HG03066 (cell line): Measurements from ENCODE around the gene MVK.

Experiments
- ATAC-seq: cut with Tn5 transposase; IDR thresholded peaks from one replicate; pipeline ENCODE4 v1.9.1; 2021; ENCODE audit warnings: low read depth; ENCODE audit not compliant: unreplicated experiment

Gene MVK

GRCh38 chr12:109544955-109545531 is 28.6 kb upstream of the MVK start:
- no peak for ATAC-seq

DNA sequence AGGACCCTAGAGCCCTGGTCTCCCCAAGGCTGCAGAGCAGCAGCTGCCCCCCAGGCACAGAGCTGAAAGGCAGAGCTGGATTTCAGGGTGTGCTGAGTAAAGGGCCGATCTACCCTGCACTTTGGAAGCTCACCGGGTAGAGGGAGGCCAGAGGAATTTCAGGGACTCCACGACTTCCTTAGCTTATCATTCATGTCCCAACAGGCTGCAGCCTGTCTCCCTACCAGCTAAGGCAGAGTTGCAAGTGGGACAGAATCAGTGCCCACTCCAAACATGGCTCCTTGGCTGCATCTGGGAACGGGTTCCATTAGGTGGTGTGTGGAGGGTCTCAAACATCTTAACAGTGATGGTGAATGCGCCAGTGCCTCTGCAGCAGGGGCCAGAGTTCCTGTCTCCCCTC is 27.8 kb upstream of the MVK start:
- ATAC-seq = no peak

GRCh38 chr12:109547286-109547685 is 26.3 kb upstream of the MVK start:
- ATAC-seq = no peak

- no peak for ATAC-seq
Measured at GRCh38 chr12:109548258-109548657, 25.3 kb upstream of the MVK start.

DNA sequence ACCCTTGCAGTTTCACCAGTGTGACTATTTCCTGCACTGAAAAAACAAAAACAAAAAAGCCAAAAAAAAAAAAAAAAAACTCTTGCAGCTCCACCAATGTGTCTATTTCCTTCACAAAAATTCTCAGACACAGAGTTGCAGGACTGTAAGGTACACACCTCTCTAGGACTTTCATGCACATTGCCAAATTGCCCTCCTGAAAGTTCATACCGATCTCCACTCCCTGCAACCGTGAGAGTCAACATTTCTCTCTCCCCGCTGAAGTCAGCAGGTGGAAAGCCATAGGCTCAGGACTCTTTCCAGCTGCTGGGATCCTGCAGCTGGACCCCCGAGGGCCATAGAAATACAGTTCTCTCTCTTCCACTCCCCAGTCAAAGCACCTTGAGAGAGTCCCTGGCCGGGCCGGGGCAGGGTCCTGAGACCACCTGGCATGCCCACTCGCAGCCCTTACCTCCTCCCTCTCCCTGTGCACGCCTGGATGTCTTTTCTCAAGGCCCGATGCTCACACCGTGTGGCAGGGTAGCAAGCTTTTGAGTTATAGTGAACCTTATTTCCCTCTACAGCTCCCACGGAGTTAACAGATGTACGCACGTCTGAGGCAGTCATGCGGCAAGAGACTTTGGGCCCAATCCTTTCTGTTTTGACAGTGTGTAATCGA is 23.9 kb upstream of the MVK start:
- no peak for ATAC-seq

- no peak for ATAC-seq
Measured at GRCh38 chr12:109550281-109550680, 23.3 kb upstream of the MVK start.

DNA sequence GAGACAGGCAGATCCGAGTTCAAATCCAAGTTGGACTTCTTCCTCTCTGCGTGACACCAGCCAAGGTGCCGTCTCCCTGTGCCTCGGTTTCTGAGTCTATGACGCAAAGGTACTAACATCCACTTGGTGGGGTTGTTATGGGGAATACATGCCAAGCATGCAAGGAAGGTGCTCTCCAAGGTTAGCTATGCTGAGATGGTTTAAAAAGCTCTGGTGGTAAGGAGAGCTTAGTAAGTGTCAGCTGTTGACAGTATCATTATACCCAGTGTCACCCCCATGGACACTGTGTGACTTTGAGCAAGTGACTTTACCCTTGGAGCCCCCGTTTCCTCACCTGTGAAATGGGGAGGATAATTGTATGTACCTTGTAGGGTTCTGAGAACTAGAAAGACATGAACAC is 22.5 kb upstream of the MVK start:
- no peak for ATAC-seq

DNA sequence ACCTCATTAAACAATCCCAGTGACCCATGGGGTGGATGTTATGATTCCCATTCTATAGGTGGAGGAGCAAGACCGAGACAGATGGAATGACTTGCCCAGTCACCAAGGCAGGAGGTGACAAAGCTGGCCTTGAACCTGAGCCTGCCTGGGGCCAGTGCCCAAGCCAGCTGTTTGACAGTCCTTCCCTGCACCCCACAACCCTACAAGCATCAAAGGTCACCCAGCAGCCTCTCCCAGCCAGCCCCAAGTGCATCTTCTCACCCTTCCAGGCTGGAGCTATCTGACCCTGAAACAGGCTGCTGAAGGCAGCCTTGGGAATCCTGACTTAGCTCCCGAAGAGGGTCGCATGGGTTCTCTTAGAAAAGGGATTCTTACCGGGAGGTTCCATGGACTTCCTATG is 20.6 kb upstream of the MVK start:
- no peak for ATAC-seq

- no peak for ATAC-seq
Measured at GRCh38 chr12:109553483-109553882, 20.1 kb upstream of the MVK start.

GRCh38 chr12:109553906-109554500 is 19.6 kb upstream of the MVK start:
- ATAC-seq = no peak

- no peak for ATAC-seq
Measured at GRCh38 chr12:109554761-109555160, 18.8 kb upstream of the MVK start.

DNA sequence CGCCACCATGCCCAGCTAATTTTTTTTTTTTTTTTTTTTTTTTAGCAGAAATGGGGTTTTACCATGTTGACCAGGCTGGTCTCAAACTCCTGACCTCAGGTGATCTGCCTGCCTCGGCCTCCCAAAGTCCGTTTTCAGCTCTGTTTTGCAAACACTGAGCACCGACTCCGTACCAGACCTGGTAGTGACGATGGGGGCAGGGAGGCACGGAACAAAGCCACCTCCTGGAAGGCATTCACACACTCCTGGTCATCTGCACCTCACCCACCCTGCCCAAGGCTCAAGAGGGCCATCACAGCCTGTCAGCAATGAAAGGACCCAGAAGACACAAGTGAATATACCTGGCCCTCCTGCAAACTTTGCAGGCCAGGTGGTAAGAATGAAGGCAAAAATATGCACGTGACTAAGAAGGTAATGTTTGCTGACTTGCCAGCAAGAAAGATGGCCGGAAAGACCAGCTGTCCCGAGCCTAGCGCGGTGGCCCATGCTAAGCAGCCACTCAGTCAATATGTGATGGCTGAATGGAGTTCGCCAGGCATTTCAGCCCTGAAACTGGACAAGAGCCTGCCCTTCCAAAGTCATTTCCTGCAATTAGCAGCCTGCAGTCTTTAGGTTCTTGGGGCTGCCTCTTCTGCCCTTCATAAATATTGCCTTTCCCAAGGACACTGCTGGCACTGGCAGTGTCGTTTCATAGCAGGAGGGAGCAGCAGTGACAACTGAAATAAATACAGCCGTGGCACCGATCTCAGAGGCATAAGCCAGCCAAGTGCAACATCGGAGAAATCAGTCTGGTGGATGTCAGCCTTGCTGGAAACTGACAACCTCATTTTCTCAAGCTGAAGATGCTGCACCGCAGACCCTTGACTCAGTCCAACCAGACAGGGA is 17.9 kb upstream of the MVK start:
- ATAC-seq = no peak

DNA sequence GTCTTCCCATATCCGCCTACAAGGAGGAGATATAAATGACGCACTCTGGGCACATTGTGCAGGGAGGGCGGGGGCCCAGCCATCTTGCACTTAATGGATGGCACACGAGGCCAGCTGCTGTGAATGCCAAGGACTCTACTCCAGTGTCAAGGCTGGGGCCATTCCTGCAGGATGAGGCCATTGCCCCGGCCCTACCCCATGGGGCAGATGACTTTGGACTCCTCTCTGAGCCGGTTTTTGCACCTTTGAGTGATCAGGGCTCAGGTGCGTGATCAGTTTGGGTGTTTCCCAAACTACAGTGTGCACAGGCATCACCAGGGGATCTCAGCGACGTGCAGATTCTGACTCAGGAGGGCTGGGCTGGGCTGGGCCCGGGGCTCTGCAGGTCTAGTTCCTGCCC is 16.4 kb upstream of the MVK start:
- no peak for ATAC-seq

DNA sequence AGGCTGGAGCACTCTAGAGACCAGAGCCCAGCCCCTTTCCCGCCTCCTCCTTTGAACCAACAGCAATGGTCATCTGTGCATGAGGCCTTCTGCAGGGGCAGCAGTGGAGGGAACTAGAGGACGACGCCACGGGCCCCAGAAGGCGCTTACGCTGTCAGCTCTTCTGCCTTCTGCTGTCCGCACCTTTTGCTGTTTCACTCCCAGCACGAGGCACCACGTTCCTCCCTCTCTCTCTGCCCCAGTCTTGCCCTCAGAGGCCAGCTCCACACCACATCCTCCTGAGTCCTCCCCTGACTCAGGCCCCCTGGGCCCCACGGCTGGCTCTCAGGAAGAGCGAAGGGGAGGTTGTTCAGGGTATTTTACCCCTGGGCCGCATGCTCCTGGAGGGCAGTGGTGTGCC is 15.8 kb upstream of the MVK start:
- no peak for ATAC-seq

- ATAC-seq = no peak
Measured at GRCh38 chr12:109558374-109559199, 15.0 kb upstream of the MVK start.

GRCh38 chr12:109559200-109559505 is 14.4 kb upstream of the MVK start:
- ATAC-seq = no peak

DNA sequence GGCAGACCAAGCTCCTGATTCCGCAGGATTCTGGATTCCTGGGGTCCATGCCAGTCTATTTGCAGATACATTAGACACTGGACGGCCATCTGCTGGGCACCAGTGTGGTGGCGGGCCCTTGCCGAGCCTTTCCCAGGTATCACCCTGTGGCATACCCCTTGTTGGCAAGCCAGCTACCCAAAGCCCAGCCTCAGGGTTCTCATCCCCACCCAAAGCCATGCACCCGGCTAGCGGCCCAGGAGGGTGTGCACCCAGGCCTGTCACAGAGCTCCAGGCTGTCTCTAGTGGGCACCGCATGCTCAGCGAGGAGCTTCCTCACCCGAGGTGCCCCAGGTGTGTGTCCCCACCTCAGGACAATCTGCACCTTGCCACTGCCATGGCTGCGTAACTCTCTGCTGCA is 14.0 kb upstream of the MVK start:
- no peak for ATAC-seq

GRCh38 chr12:109560867-109561710 is 12.5 kb upstream of the MVK start:
- no peak for ATAC-seq

- ATAC-seq = no peak
Measured at GRCh38 chr12:109561711-109562030, 11.9 kb upstream of the MVK start.

DNA sequence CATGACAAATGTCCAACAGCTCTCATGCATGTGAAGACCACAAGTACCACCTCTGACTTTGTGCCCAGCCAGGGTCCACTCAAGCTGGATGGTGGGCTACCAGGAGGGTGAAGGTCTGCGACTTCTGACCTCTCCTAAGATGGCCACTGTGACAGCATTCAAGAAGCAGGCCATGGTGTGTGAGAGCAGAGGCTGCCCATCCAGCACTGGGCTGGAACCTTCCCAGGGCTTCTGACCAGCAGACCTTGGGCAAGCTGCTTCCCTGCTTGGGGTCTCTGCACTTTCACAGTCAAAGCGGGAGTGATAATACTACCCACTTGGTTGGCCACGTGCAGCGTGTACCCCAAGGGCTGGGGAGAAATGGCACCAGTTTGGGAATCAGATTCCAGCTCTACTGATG is 10.7 kb upstream of the MVK start:
- no peak for ATAC-seq
